Neuronal stem cell (in vitro differentiated cells): ENCODE measurements around the gene SORL1.

ENCODE experiments used
- DNase-seq: peaks from one replicate; pipeline ENCODE4 v3.0.0-alpha.2; 2013; ENCODE audit warnings: low spot score
- H2AFZ ChIP-seq: one replicate; pipeline ENCODE4 v1.6.1; 2013; ENCODE audit warnings: mild to moderate bottlenecking, low read length, inconsistent platforms
- H2AK5ac ChIP-seq: 2 replicates; pipeline ENCODE4 v1.6.1; 2013; ENCODE audit warnings: low read depth, mild to moderate bottlenecking, inconsistent platforms, low read length, moderate library complexity, mixed read lengths
- H2BK120ac ChIP-seq: 2 replicates; pipeline ENCODE4 v1.6.1; 2013; ENCODE audit warnings: low read depth, mild to moderate bottlenecking, inconsistent platforms, low read length, moderate library complexity, mixed read lengths
- H2BK12ac ChIP-seq: one replicate; pipeline ENCODE4 v1.6.1; 2013; ENCODE audit warnings: low read length, inconsistent platforms
- H2BK15ac ChIP-seq: 2 replicates; pipeline ENCODE4 v1.6.1; 2013; ENCODE audit warnings: mild to moderate bottlenecking, low read length, inconsistent platforms, mixed read lengths
- H2BK5ac ChIP-seq: one replicate; pipeline ENCODE4 v1.6.1; 2013; ENCODE audit warnings: inconsistent platforms, mild to moderate bottlenecking, low read length, moderate library complexity
- H3K14ac ChIP-seq: one replicate; pipeline ENCODE4 v1.6.1; 2013; ENCODE audit warnings: low read length, inconsistent platforms
- H3K18ac ChIP-seq: 2 replicates; pipeline ENCODE4 v1.6.1; 2013; ENCODE audit warnings: low read length, inconsistent platforms
- H3K23ac ChIP-seq: 2 replicates; pipeline ENCODE4 v1.6.1; 2013; ENCODE audit warnings: low read depth, mild to moderate bottlenecking, mixed read lengths, low read length, inconsistent platforms; ENCODE audit not compliant: poor library complexity
- H3K27ac ChIP-seq: replicated peaks from 3 replicates; pipeline ENCODE4 v1.5.1; 2013; ENCODE audit warnings: low read length, inconsistent platforms
- H3K27me3 ChIP-seq, 3 experiments: 2 replicates each; pipeline ENCODE4 v1.6.1; 2013; ENCODE audit warnings: low read length in 3 of 3, mild to moderate bottlenecking in 2 of 3, inconsistent platforms in 1 of 3, low read depth in 1 of 3, mixed read lengths in 1 of 3, moderate library complexity in 1 of 3; ENCODE audit not compliant: control insufficient read depth in 3 of 3, insufficient read depth in 3 of 3
- H3K36me3 ChIP-seq, 2 donors: replicated peaks in 1 of 2; 2 replicates each; pipeline ENCODE4 v1.6.1; 2013; ENCODE audit warnings: low read length in 2 of 2; ENCODE audit not compliant: control insufficient read depth in 2 of 2, insufficient read depth in 2 of 2
- H3K4ac ChIP-seq: 2 replicates; pipeline ENCODE4 v1.6.1; 2013; ENCODE audit warnings: inconsistent platforms, mild to moderate bottlenecking, low read length, moderate library complexity
- H3K4me1 ChIP-seq, 2 donors: 1 replicate in 1 of 2; 2 replicates in 1 of 2; pipeline ENCODE4 v1.6.1; 2013; ENCODE audit warnings: low read length in 2 of 2, low read depth in 1 of 2; ENCODE audit not compliant: control insufficient read depth in 2 of 2, insufficient read depth in 1 of 2
- H3K4me2 ChIP-seq: one replicate; pipeline ENCODE4 v1.6.1; 2013; ENCODE audit warnings: mild to moderate bottlenecking, low read length, inconsistent platforms; ENCODE audit not compliant: insufficient read depth, poor library complexity, severe bottlenecking
- H3K4me3 ChIP-seq, 2 donors: 2 replicates each; pipeline ENCODE4 v1.5.1; 2013; ENCODE audit warnings: low read length in 2 of 2, mild to moderate bottlenecking in 2 of 2, inconsistent platforms in 1 of 2, moderate library complexity in 1 of 2
- H3K79me1 ChIP-seq: one replicate; pipeline ENCODE4 v1.6.1; 2013; ENCODE audit warnings: low read depth, mild to moderate bottlenecking, inconsistent platforms, low read length, moderate library complexity
- H3K9ac ChIP-seq: one replicate; pipeline ENCODE4 v1.6.1; 2013; ENCODE audit warnings: mild to moderate bottlenecking, low read depth, low read length, inconsistent platforms; ENCODE audit not compliant: poor library complexity
- H3K9me3 ChIP-seq, 2 donors: replicated peaks in 1 of 2; 2 replicates each; pipeline versions ENCODE3 to v1.6.1; 2013; ENCODE audit warnings: low read length in 2 of 2, mild to moderate bottlenecking in 2 of 2, inconsistent platforms in 1 of 2, low read depth in 1 of 2, mixed read lengths in 1 of 2, moderate library complexity in 1 of 2; ENCODE audit not compliant: control insufficient read depth in 2 of 2, insufficient read depth in 1 of 2
- H4K8ac ChIP-seq: one replicate; pipeline ENCODE4 v1.6.1; 2013; ENCODE audit warnings: low read depth, mild to moderate bottlenecking, inconsistent platforms, low read length, moderate library complexity
- H4K91ac ChIP-seq: one replicate; pipeline ENCODE4 v1.6.1; 2013; ENCODE audit warnings: low read length, low read depth, mild to moderate bottlenecking, inconsistent platforms; ENCODE audit not compliant: poor library complexity
- WGBS, 2 donors: extraction: QIAGEN DNeasy Blood & Tissue Kit; methylation state at CpG; one replicate each; pipeline ENCODE4 v1.1.7; 2013; ENCODE audit warnings: missing lambda C conversion rate in 2 of 2, mixed read lengths in 1 of 2; ENCODE audit not compliant: insufficient read length in 2 of 2, insufficient replicate concordance in 1 of 2; ENCODE audit errors: extremely low coverage in 2 of 2; 5-methylcytosine and 5-hydroxymethylcytosine counted together

SORL1 gene

DNA sequence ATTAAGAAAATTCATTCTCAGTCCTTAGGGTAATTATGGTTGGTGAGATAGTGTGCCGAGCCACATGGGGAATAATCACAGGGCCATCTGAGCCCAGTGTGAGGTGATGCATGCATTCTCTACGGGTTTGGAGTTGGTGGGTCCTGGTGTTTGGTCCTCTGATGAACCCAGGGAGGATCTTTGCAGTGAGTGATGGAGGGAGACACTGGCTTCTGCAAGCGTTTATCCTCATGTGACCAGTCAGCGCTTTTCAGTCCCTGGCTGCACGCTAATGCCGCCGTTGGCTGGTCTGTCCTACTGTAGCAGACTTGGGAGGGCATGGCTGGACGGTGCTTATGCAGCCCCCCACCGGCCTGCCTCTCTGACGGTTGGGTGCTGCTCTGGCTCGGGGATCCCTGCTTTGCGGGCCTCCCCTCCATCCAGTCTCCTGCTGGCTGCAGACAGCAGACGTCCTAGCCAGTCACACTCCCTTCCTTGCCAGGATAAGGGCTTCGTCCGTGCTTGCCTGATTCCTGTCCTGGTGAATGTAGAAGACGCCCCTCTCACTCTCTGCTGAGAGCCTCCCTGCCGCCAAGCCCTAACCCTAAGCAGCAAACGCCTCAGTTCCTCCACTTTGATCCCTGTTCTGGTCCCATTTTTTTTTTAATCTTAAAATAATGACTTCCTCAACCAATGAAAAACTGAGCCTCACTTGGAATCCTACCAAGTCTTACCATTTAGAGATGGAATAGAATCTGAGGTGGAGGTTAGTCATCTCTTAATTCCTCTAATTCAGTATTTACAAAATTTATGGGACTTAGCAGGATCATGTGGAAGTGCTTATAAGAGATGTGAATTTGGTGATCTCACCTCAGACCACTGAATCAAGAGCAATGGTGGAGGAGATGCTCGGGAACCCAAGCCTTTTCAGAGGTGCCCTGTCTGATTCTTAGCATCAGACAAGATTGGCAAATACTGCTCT, 144.4 kb downstream of the SORL1 start:
- no peak for DNase-seq
- no CpG with 5 or more reads among the region's 19 CpGs for WGBS, 2 donors

DNA sequence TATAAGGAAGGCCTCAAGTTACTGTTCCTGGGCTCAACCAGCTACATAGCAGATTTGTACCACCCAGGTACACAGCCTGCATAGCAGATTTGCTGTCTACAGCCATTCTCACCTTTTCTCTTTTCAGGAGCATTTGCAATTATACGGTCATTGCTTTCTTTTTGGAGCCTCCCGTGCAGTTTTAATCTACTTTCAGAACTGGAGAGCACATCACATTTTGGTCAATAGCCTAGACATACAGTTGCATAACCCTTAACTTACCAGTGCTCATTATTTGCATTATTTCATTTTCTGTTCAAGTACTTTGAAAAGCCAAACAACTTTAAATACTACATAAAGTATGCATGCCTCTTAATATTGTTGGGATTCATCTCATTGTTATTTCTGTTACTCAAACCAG, 151.2 kb downstream of the SORL1 start:
- Histone ChIP-seq H3K23ac (no peak overlapping the region), H2BK15ac (no peak overlapping the region), H2BK12ac (no peak overlapping the region), H3K27ac (no peak overlapping the region), H3K18ac (no peak overlapping the region), H3K79me1 (no peaks in the 10 kb centered on the region), H3K9ac (no peak overlapping the region), H2AK5ac (no peak overlapping the region), H3K4me3 (no peak overlapping the region), H4K8ac (no peak overlapping the region), H3K14ac (no peak overlapping the region), H2AFZ (no peak overlapping the region), H3K36me3 (peaks cover 6 to 58% of the 10 kb centered on the region in 2 donors), H3K4me2 (no peak overlapping the region), H3K9me3 (peaks cover 0 to 4% of the 10 kb centered on the region in 2 donors), H3K4ac (no peak overlapping the region), H3K4me1 (no peaks in the 10 kb centered on the region), H2BK5ac (no peak overlapping the region), H2BK120ac (no peak overlapping the region), H3K27me3 (no peaks in the 10 kb centered on the region), H4K91ac (no peak overlapping the region)
- no peak for DNase-seq
- WGBS, 2 donors: no CpG with 5 or more reads among the region's 2 CpGs

More for the DNA sequence above, 144.4 kb downstream of the SORL1 start:
- H2AK5ac ChIP-seq: no peak overlapping the region
- no peak overlapping the region for H3K4me2 ChIP-seq
- peak overlapping the region; percentile 22 for H3K18ac ChIP-seq
- H2BK120ac ChIP-seq: no peak overlapping the region
- peaks cover 18 to 69% of the 10 kb centered on the region in 2 donors for H3K36me3 ChIP-seq
- no peaks in the 10 kb centered on the region for H3K27me3 ChIP-seq
- H4K8ac ChIP-seq: no peak overlapping the region
- no peak overlapping the region for H2BK12ac ChIP-seq
- no peak overlapping the region for H3K4ac ChIP-seq
- no peak overlapping the region for H4K91ac ChIP-seq
- H3K4me3 ChIP-seq: no peak overlapping the region
- peaks cover 0 to 13% of the 10 kb centered on the region in 2 donors for H3K9me3 ChIP-seq
- no peak overlapping the region for H3K9ac ChIP-seq
- no peaks in the 10 kb centered on the region for H3K79me1 ChIP-seq
- H3K23ac ChIP-seq: peak overlapping the region; percentile 47
- H2BK5ac ChIP-seq: no peak overlapping the region
- no peak overlapping the region for H2BK15ac ChIP-seq
- H3K27ac ChIP-seq: no peak overlapping the region
- no peaks in the 10 kb centered on the region for H3K4me1 ChIP-seq
- no peak overlapping the region for H3K14ac ChIP-seq
- no peak overlapping the region for H2AFZ ChIP-seq

DNA sequence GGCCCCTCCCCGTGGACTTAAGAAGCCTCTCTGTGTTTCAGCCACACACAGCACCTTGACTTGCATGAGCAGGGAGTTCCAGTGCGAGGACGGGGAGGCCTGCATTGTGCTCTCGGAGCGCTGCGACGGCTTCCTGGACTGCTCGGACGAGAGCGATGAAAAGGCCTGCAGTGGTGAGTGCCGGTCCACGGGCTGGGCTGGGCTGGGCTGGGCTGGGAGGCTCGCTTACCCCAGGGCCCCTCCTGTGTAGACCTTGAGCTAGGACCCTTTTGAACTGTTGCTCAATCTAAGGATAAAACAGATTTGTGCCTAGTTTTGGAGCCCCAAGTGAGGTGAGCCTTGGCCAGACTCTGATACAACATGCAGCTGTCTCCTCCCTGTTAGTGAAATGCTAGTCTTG, 152.0 kb downstream of the SORL1 start:
- H3K36me3 ChIP-seq: peaks cover 8 to 59% of the 10 kb centered on the region in 2 donors
- WGBS, 2 donors: no CpG with 5 or more reads among the region's 13 CpGs
- H4K8ac ChIP-seq: no peak overlapping the region

DNA sequence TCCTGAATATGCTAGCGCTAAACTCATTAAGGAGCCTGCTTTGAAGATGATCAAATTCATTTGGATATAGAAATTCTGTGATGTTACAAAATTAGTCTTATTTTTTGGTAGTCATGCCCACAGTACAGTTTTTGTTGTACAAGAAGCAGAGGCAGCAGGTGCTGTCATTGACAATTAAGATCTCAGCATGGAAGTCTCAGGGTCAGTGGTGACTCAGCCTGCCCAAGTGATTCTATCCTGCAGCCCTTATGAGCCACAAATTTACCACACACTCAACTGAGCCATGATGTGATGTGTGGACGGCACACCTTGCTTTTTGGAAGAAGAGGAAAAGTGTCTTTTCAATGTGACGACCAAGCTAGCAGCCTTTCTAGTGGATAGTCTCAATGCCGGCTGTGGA, 154.2 kb downstream of the SORL1 start:
- no peak overlapping the region for H3K4ac ChIP-seq
- no peak overlapping the region for H3K4me3 ChIP-seq
- H2BK120ac ChIP-seq: no peak overlapping the region
- H3K9ac ChIP-seq: no peak overlapping the region
- H3K18ac ChIP-seq: no peak overlapping the region
- H2BK12ac ChIP-seq: no peak overlapping the region
- H2AFZ ChIP-seq: no peak overlapping the region
- no peaks in the 10 kb centered on the region for H3K4me1 ChIP-seq
- no peaks in the 10 kb centered on the region for H3K79me1 ChIP-seq
- no peak overlapping the region for H4K91ac ChIP-seq
- H4K8ac ChIP-seq: no peak overlapping the region
- no peak overlapping the region for H2BK5ac ChIP-seq
- peaks cover 9 to 78% of the 10 kb centered on the region in 2 donors for H3K36me3 ChIP-seq
- WGBS, 2 donors: no CpG with 5 or more reads among the region's 4 CpGs
- no peak overlapping the region for H3K14ac ChIP-seq
- H3K9me3 ChIP-seq: no peaks in the 10 kb centered on the region
- no peaks in the 10 kb centered on the region for H3K27me3 ChIP-seq
- H2BK15ac ChIP-seq: no peak overlapping the region
- no peak overlapping the region for H3K27ac ChIP-seq
- no peak for DNase-seq
- H3K4me2 ChIP-seq: no peak overlapping the region
- no peak overlapping the region for H3K23ac ChIP-seq
- no peak overlapping the region for H2AK5ac ChIP-seq

More for the DNA sequence above, 152.0 kb downstream of the SORL1 start:
- Histone ChIP-seq H3K23ac (no peak overlapping the region), H2AK5ac (no peak overlapping the region), H3K18ac (no peak overlapping the region), H3K4me1 (no peaks in the 10 kb centered on the region), H3K27me3 (no peaks in the 10 kb centered on the region), H2AFZ (no peak overlapping the region), H4K91ac (no peak overlapping the region), H2BK15ac (no peak overlapping the region), H3K14ac (no peak overlapping the region), H3K4me2 (no peak overlapping the region), H3K9me3 (peaks cover 0 to 2% of the 10 kb centered on the region in 2 donors), H3K79me1 (no peaks in the 10 kb centered on the region), H3K27ac (no peak overlapping the region), H3K4ac (no peak overlapping the region), H3K4me3 (no peak overlapping the region), H2BK12ac (no peak overlapping the region), H2BK120ac (no peak overlapping the region), H3K9ac (no peak overlapping the region), H2BK5ac (no peak overlapping the region)
- no peak for DNase-seq
